AG20443 (cell line): ENCODE measurements around the gene SPEM2.

Source experiments
- DNase-seq: peaks from one replicate; pipeline ENCODE4 v3.0.0; 2012; ENCODE audit warnings: low spot score, mixed read lengths

Gene SPEM2

GRCh38 chr17:7403977-7404736 lies 21.3 kb upstream of the SPEM2 start, which contains the start of gene TMEM256:
Gene TMEM256, minus strand, starts transcription at chr17:7404097. Its CDS starts 13 bp downstream, at chr17:7404084.
- peak; percentile 95 for DNase-seq

GRCh38 chr17:7404737-7405349 lies 20.6 kb upstream of the SPEM2 start:
- peak; percentile 89 for DNase-seq

- DNase-seq = peak; percentile 47
These were observed 19.8 kb upstream of the SPEM2 start for GRCh38 chr17:7405350-7406234.

GRCh38 chr17:7406235-7406825 lies 19.1 kb upstream of the SPEM2 start:
- DNase-seq = no peak

GRCh38 chr17:7407082-7407481 lies 18.3 kb upstream of the SPEM2 start:
- DNase-seq = no peak

- DNase-seq = no peak
These were observed 17.7 kb upstream of the SPEM2 start, which contains the start of gene NLGN2 for GRCh38 chr17:7407485-7408251. Gene NLGN2, plus strand, starts transcription at chr17:7407845. Its CDS starts 411 bp downstream, at chr17:7408256.

GRCh38 chr17:7408252-7408727 lies 17.1 kb upstream of the SPEM2 start:
- no peak for DNase-seq

- DNase-seq = no peak
These were observed 16.6 kb upstream of the SPEM2 start for GRCh38 chr17:7408863-7409262.

GRCh38 chr17:7409716-7410115 lies 15.7 kb upstream of the SPEM2 start:
- DNase-seq = no peak

GRCh38 chr17:7410634-7411426 lies 14.6 kb upstream of the SPEM2 start:
- DNase-seq = no peak

- DNase-seq = no peak
These were observed 14.0 kb upstream of the SPEM2 start for GRCh38 chr17:7411427-7411750.

GRCh38 chr17:7413346-7413985 lies 11.9 kb upstream of the SPEM2 start:
- peak; percentile 67 for DNase-seq

- no peak for DNase-seq
These were observed 10.6 kb upstream of the SPEM2 start for GRCh38 chr17:7414837-7415236.

GRCh38 chr17:7415784-7416183 lies 9.6 kb upstream of the SPEM2 start:
- no peak for DNase-seq

- no peak for DNase-seq
These were observed 9.1 kb upstream of the SPEM2 start for GRCh38 chr17:7416323-7416722.

GRCh38 chr17:7417056-7417655 lies 8.3 kb upstream of the SPEM2 start:
- DNase-seq = no peak

GRCh38 chr17:7418472-7419152 lies 6.8 kb upstream of the SPEM2 start:
- no peak for DNase-seq

- no peak for DNase-seq
These were observed 5.4 kb upstream of the SPEM2 start, which contains the start of gene SPEM1 for GRCh38 chr17:7419819-7420610. Gene SPEM1, plus strand, starts transcription at chr17:7420324. Its CDS starts 61 bp downstream, at chr17:7420385.
